WTC11 (cell line): ENCODE measurements around the gene LCORL. TPM values are rescaled to one million over a fixed set of nuclear protein-coding genes. Genes with fewer than 3 reads are reported as not detected.

ENCODE experiments used
- ATAC-seq: fragments of 200-7000 bp; cut with Tn5 transposase; 2 replicates; pipeline ENCODE4 v1.10.0; 2021; ENCODE audit warnings: mild to moderate bottlenecking, moderate library complexity
- CTCF ChIA-PET: fragments of 300-600 bp; sonication (Branson Sonifier 250); formaldehyde crosslinking; loops from one replicate; lab custom pipeline; 2021; ENCODE audit warnings: antibody characterized with exemption; lab: Charles Lee
- POLR2A ChIA-PET: fragments of 350-600 bp; sonication (Branson Sonifier 250); formaldehyde crosslinking; loops from one replicate; lab custom pipeline; 2021; ENCODE audit warnings: antibody characterized with exemption; lab: Charles Lee
- DNase-seq: peaks from one replicate; pipeline ENCODE4 v3.0.0; 2021; ENCODE audit warnings: low spot score
- H3K27ac Mint-ChIP-seq: 2 replicates; pipeline ENCODE4 v1.8.0; 2021; ENCODE audit warnings: mixed read lengths
- H3K27me3 Mint-ChIP-seq: 2 replicates; pipeline ENCODE4 v1.8.0; 2021; ENCODE audit warnings: low read depth, mild to moderate bottlenecking, moderate library complexity, mixed read lengths
- H3K36me3 Mint-ChIP-seq: 2 replicates; pipeline ENCODE4 v1.8.0; 2021; ENCODE audit warnings: mixed read lengths
- H3K4me1 Mint-ChIP-seq: 2 replicates; pipeline ENCODE4 v1.8.0; 2022; ENCODE audit warnings: mixed read lengths
- H3K4me3 Mint-ChIP-seq: 2 replicates; pipeline ENCODE4 v1.8.0; 2021; ENCODE audit warnings: mild to moderate bottlenecking, moderate library complexity, mixed read lengths
- H3K9me3 Mint-ChIP-seq: 2 replicates; pipeline ENCODE4 v1.8.0; 2021; ENCODE audit warnings: mixed read lengths
- AFF4 ChIP-seq: sonication (generic); formaldehyde crosslinking; IDR thresholded peaks from 2 replicates; pipeline ENCODE4 v1.8.1; 2023; ENCODE audit warnings: mild to moderate bottlenecking, missing genetic modification reagents, borderline replicate concordance
- CBFB ChIP-seq: sonication (generic); formaldehyde crosslinking; IDR thresholded peaks from 2 replicates; pipeline ENCODE4 v1.8.1; 2022; ENCODE audit warnings: mild to moderate bottlenecking, low read depth, missing genetic modification reagents
- CREM ChIP-seq: sonication (generic); formaldehyde crosslinking; IDR thresholded peaks from 2 replicates; pipeline ENCODE4 v1.8.1; 2022; ENCODE audit warnings: mild to moderate bottlenecking, missing genetic modification reagents, moderate library complexity
- FOXJ3 ChIP-seq: sonication (generic); formaldehyde crosslinking; IDR thresholded peaks from 2 replicates; pipeline ENCODE4 v1.9.0; 2021; ENCODE audit warnings: missing genetic modification reagents, mild to moderate bottlenecking, borderline replicate concordance
- HMGA2 ChIP-seq: fragments of 250-450 bp; sonication (Bioruptor Pico); IDR thresholded peaks from 2 replicates; pipeline ENCODE4 v1.4.0; 2021; ENCODE audit warnings: mild to moderate bottlenecking, moderate library complexity
- IRF2 ChIP-seq: sonication (generic); formaldehyde crosslinking; IDR thresholded peaks from 2 replicates; pipeline ENCODE4 v1.8.0; 2022; ENCODE audit warnings: low read depth, missing genetic modification reagents, borderline replicate concordance
- MLX ChIP-seq: sonication (generic); formaldehyde crosslinking; IDR thresholded peaks from 2 replicates; pipeline ENCODE4 v1.8.1; 2023; ENCODE audit warnings: mild to moderate bottlenecking, missing genetic modification reagents, moderate library complexity
- MYBL2 ChIP-seq: sonication (generic); formaldehyde crosslinking; IDR thresholded peaks from 2 replicates; pipeline ENCODE4 v1.8.1; 2023; ENCODE audit warnings: mild to moderate bottlenecking, moderate library complexity, missing genetic modification reagents
- NFE2L1 ChIP-seq: sonication (generic); formaldehyde crosslinking; IDR thresholded peaks from 2 replicates; pipeline ENCODE4 v1.8.1; 2023; ENCODE audit warnings: missing genetic modification reagents
- RORB ChIP-seq: fragments of 250-450 bp; sonication (Bioruptor Pico); IDR thresholded peaks from 2 replicates; pipeline ENCODE4 v1.9.0; 2021; ENCODE audit warnings: mild to moderate bottlenecking
- SOX15 ChIP-seq: fragments of 250-450 bp; sonication (Bioruptor Pico); IDR thresholded peaks from 2 replicates; pipeline ENCODE4 v1.9.0; 2021; ENCODE audit warnings: mild to moderate bottlenecking
- SP1 ChIP-seq: sonication (generic); formaldehyde crosslinking; conservative IDR thresholded peaks from 2 replicates; pipeline ENCODE4 v1.8.1; 2022; ENCODE audit warnings: missing genetic modification reagents
- TCF7 ChIP-seq: sonication (generic); formaldehyde crosslinking; IDR thresholded peaks from 2 replicates; pipeline ENCODE4 v1.8.0; 2022; ENCODE audit warnings: mild to moderate bottlenecking, low read depth, missing genetic modification reagents, moderate library complexity
- TEAD4 ChIP-seq: sonication (generic); formaldehyde crosslinking; IDR thresholded peaks from 2 replicates; pipeline ENCODE4 v1.8.0; 2022; ENCODE audit warnings: mild to moderate bottlenecking, missing genetic modification reagents
- ZNF232 ChIP-seq: sonication (generic); formaldehyde crosslinking; IDR thresholded peaks from 2 replicates; pipeline ENCODE4 v1.8.0; 2022; ENCODE audit warnings: mild to moderate bottlenecking, missing genetic modification reagents
- ZNF396 ChIP-seq: fragments of 250-450 bp; sonication (Bioruptor Pico); IDR thresholded peaks from 2 replicates; pipeline ENCODE4 v1.8.0; 2021; ENCODE audit warnings: mild to moderate bottlenecking, moderate library complexity, borderline replicate concordance
- ZNF416 ChIP-seq: fragments of 250-450 bp; sonication (Bioruptor Pico); IDR thresholded peaks from 2 replicates; pipeline ENCODE4 v1.9.0; 2021; ENCODE audit warnings: mild to moderate bottlenecking, inconsistent platforms
- ZNF671 ChIP-seq: fragments of 250-450 bp; sonication (Bioruptor Pico); IDR thresholded peaks from 2 replicates; pipeline ENCODE4 v1.8.0; 2021; ENCODE audit warnings: mild to moderate bottlenecking
- total RNA-seq: library from RNA; stranded (reverse); gene quantifications from 3 replicates; pipeline ENCODE4 v1.2.3, GENCODE V29; 2021
- TF ChIP-seq, protein P1 (sequence below): sonication (generic); formaldehyde crosslinking; IDR thresholded peaks from 2 replicates; pipeline ENCODE4 v1.8.0; 2022; ENCODE audit warnings: missing genetic modification reagents
- TF ChIP-seq, protein P2 (sequence below): sonication (generic); formaldehyde crosslinking; IDR thresholded peaks from 2 replicates; pipeline ENCODE4 v1.8.1; 2022; ENCODE audit warnings: missing genetic modification reagents, borderline replicate concordance
- TF ChIP-seq, protein P3 (sequence below): sonication (generic); formaldehyde crosslinking; conservative IDR thresholded peaks from 2 replicates; pipeline ENCODE4 v1.8.1; 2023; ENCODE audit warnings: mild to moderate bottlenecking, low read depth, missing genetic modification reagents, moderate library complexity
- TF ChIP-seq, protein P4 (sequence below): sonication (generic); formaldehyde crosslinking; IDR thresholded peaks from 2 replicates; pipeline ENCODE4 v1.8.1; 2022; ENCODE audit warnings: mild to moderate bottlenecking, missing genetic modification reagents, moderate library complexity, borderline replicate concordance

The LCORL gene
- total RNA-seq, 1 experiment from 2014 or later: 19.9 TPM

DNA sequence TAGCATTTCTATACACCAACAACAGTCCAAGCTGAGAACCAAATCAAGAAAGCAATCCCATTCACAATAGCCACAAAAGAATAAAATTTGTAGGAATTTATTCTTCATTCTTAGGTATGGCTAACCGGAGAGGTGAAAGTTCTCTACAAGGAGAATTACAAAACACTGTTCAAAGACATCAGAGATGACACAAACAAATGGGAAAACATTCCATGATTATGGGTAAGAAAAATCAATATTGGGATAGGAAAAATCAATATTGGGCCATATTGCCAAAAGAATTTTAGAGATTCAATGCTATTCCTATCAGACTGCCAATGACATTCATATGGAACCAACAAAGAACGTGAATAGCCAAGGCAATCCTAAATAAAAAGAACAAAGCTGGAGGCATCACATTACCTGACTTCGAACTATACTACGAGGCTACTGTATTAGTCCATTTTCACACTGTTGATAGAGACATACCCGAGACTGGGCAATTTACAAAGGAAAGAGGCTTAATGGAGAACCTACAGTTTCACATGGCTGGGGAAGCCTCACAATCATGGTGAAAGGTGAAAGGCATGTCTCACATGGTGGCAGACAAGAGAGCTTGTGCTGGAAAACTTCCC lies 161.7 kb downstream of the LCORL start:
- DNase-seq (no peak), ATAC-seq (no peak)
- TF ChIP-seq, protein P1, sequence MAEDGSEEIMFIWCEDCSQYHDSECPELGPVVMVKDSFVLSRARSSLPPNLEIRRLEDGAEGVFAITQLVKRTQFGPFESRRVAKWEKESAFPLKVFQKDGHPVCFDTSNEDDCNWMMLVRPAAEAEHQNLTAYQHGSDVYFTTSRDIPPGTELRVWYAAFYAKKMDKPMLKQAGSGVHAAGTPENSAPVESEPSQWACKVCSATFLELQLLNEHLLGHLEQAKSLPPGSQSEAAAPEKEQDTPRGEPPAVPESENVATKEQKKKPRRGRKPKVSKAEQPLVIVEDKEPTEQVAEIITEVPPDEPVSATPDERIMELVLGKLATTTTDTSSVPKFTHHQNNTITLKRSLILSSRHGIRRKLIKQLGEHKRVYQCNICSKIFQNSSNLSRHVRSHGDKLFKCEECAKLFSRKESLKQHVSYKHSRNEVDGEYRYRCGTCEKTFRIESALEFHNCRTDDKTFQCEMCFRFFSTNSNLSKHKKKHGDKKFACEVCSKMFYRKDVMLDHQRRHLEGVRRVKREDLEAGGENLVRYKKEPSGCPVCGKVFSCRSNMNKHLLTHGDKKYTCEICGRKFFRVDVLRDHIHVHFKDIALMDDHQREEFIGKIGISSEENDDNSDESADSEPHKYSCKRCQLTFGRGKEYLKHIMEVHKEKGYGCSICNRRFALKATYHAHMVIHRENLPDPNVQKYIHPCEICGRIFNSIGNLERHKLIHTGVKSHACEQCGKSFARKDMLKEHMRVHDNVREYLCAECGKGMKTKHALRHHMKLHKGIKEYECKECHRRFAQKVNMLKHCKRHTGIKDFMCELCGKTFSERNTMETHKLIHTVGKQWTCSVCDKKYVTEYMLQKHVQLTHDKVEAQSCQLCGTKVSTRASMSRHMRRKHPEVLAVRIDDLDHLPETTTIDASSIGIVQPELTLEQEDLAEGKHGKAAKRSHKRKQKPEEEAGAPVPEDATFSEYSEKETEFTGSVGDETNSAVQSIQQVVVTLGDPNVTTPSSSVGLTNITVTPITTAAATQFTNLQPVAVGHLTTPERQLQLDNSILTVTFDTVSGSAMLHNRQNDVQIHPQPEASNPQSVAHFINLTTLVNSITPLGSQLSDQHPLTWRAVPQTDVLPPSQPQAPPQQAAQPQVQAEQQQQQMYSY (CRISPR knock-in tag): no peak
- no peak for TF ChIP-seq AFF4 (CRISPR knock-in tag)
- TF ChIP-seq ZNF416 (CRISPR knock-in tag): no peak
- no peak for TF ChIP-seq MLX (CRISPR knock-in tag)
- POLR2A ChIA-PET: no interaction called here
- no peak overlapping the region for H3K4me3 Mint-ChIP-seq
- no peaks in the 10 kb centered on the region for H3K27me3 Mint-ChIP-seq
- peaks cover 37% of the 10 kb centered on the region for H3K36me3 Mint-ChIP-seq
- CTCF ChIA-PET: no interaction called here
- H3K9me3 Mint-ChIP-seq: peaks cover 39% of the 10 kb centered on the region
- H3K4me1 Mint-ChIP-seq: no peaks in the 10 kb centered on the region
- H3K27ac Mint-ChIP-seq: no peak overlapping the region

GRCh38 chr4:17854036-17854435 lies 167.5 kb downstream of the LCORL start:
- CTCF ChIA-PET: interaction anchor here (2.2 kb wide), 1 partner anchor 37 kb away, joined by 5 read pairs; no protein-coding TSS in a partner anchor
- H3K27ac Mint-ChIP-seq: no peak overlapping the region
- POLR2A ChIA-PET: no interaction called here
- no peaks in the 10 kb centered on the region for H3K4me1 Mint-ChIP-seq
- no peak for DNase-seq
- ATAC-seq: no peak
- peaks cover 7% of the 10 kb centered on the region for H3K36me3 Mint-ChIP-seq
- no peaks in the 10 kb centered on the region for H3K27me3 Mint-ChIP-seq
- no peaks in the 10 kb centered on the region for H3K9me3 Mint-ChIP-seq
- H3K4me3 Mint-ChIP-seq: no peak overlapping the region
- TF ChIP-seq, protein P2, sequence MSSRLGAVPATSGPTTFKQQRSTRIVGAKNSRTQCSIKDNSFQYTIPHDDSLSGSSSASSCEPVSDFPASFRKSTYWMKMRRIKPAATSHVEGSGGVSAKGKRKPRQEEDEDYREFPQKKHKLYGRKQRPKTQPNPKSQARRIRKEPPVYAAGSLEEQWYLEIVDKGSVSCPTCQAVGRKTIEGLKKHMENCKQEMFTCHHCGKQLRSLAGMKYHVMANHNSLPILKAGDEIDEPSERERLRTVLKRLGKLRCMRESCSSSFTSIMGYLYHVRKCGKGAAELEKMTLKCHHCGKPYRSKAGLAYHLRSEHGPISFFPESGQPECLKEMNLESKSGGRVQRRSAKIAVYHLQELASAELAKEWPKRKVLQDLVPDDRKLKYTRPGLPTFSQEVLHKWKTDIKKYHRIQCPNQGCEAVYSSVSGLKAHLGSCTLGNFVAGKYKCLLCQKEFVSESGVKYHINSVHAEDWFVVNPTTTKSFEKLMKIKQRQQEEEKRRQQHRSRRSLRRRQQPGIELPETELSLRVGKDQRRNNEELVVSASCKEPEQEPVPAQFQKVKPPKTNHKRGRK: no peak
- TF ChIP-seq IRF2 (no peak), SP1 (no peak), CREM (CRISPR knock-in tag) (no peak), ZNF396 (CRISPR knock-in tag) (no peak), FOXJ3 (CRISPR knock-in tag) (no peak), TEAD4 (CRISPR knock-in tag) (no peak), ZNF232 (CRISPR knock-in tag) (no peak), RORB (no peak), CBFB (no peak), SOX15 (CRISPR knock-in tag) (no peak), ZNF671 (CRISPR knock-in tag) (no peak), TCF7 (CRISPR knock-in tag) (no peak), NFE2L1 (CRISPR knock-in tag) (no peak), HMGA2 (CRISPR knock-in tag) (no peak), MYBL2 (CRISPR knock-in tag) (no peak)
- TF ChIP-seq, protein P3, sequence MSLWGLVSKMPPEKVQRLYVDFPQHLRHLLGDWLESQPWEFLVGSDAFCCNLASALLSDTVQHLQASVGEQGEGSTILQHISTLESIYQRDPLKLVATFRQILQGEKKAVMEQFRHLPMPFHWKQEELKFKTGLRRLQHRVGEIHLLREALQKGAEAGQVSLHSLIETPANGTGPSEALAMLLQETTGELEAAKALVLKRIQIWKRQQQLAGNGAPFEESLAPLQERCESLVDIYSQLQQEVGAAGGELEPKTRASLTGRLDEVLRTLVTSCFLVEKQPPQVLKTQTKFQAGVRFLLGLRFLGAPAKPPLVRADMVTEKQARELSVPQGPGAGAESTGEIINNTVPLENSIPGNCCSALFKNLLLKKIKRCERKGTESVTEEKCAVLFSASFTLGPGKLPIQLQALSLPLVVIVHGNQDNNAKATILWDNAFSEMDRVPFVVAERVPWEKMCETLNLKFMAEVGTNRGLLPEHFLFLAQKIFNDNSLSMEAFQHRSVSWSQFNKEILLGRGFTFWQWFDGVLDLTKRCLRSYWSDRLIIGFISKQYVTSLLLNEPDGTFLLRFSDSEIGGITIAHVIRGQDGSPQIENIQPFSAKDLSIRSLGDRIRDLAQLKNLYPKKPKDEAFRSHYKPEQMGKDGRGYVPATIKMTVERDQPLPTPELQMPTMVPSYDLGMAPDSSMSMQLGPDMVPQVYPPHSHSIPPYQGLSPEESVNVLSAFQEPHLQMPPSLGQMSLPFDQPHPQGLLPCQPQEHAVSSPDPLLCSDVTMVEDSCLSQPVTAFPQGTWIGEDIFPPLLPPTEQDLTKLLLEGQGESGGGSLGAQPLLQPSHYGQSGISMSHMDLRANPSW (CRISPR knock-in tag): no peak
- TF ChIP-seq, protein P4, sequence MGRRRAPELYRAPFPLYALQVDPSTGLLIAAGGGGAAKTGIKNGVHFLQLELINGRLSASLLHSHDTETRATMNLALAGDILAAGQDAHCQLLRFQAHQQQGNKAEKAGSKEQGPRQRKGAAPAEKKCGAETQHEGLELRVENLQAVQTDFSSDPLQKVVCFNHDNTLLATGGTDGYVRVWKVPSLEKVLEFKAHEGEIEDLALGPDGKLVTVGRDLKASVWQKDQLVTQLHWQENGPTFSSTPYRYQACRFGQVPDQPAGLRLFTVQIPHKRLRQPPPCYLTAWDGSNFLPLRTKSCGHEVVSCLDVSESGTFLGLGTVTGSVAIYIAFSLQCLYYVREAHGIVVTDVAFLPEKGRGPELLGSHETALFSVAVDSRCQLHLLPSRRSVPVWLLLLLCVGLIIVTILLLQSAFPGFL (CRISPR knock-in tag): no peak
